Lung (tissue), 12 donors: ENCODE results near the gene PRICKLE2. TPM values are rescaled to one million over a fixed set of nuclear protein-coding genes. Genes with fewer than 3 reads are reported as not detected.

Source experiments
- ATAC-seq: fragments of 200-7000 bp; cut with Tn5 transposase; one replicate; pipeline ENCODE4 v1.9.1; 2020; ENCODE audit warnings: moderate number of reproducible peaks; ENCODE audit not compliant: insufficient read depth, low FRiP score
- DNase-seq, 3 donors: peaks; one replicate each; pipeline ENCODE4 v3.0.0-alpha.2; 2013 to 2017
- H3K27ac ChIP-seq, 2 donors: one replicate each; pipeline ENCODE4 v1.5.1; 2013; ENCODE audit warnings: mild to moderate bottlenecking in 2 of 2, moderate library complexity in 2 of 2, control low read depth in 1 of 2, inconsistent platforms in 1 of 2, low read depth in 1 of 2, low read length in 1 of 2
- H3K27me3 ChIP-seq, 3 donors: one replicate each; pipeline ENCODE4 v1.5.1; 2013; ENCODE audit warnings: low read length in 2 of 3; ENCODE audit not compliant: control insufficient read depth in 3 of 3, insufficient read depth in 3 of 3
- H3K36me3 ChIP-seq, 4 donors: one replicate each; pipeline ENCODE4 v1.5.1; 2013; ENCODE audit warnings: low read length in 4 of 4, mild to moderate bottlenecking in 1 of 4, moderate library complexity in 1 of 4; ENCODE audit not compliant: control insufficient read depth in 4 of 4, insufficient read depth in 4 of 4
- H3K4me1 ChIP-seq, 5 donors: one replicate each; pipeline ENCODE4 v1.5.1; 2013; ENCODE audit warnings: low read length in 5 of 5, mild to moderate bottlenecking in 2 of 5, moderate library complexity in 1 of 5; ENCODE audit not compliant: control insufficient read depth in 5 of 5, insufficient read depth in 5 of 5
- H3K4me3 ChIP-seq: one replicate; pipeline ENCODE4 v1.5.1; 2013; ENCODE audit warnings: mild to moderate bottlenecking, control low read depth, moderate library complexity
- H3K9ac ChIP-seq, 2 donors: one replicate each; pipeline ENCODE4 v1.5.1; 2013; ENCODE audit warnings: low read length in 2 of 2, control low read depth in 1 of 2; ENCODE audit not compliant: insufficient read depth in 1 of 2
- H3K9me3 ChIP-seq, 4 donors: one replicate each; pipeline ENCODE4 v1.5.1; 2013; ENCODE audit warnings: low read length in 3 of 4, mild to moderate bottlenecking in 1 of 4, moderate library complexity in 1 of 4; ENCODE audit not compliant: control insufficient read depth in 4 of 4, insufficient read depth in 3 of 4
- CTCF ChIP-seq: IDR thresholded peaks from 2 replicates; pipeline ENCODE4 v1.5.1; 2012; ENCODE audit warnings: mild to moderate bottlenecking; ENCODE audit errors: control extremely low read depth, extremely low read depth
- WGBS, 2 donors: extraction: QIAGEN DNeasy Blood & Tissue Kit; methylation state at CpG; one replicate each; pipeline ENCODE4 v1.1.7; 2013; 5-methylcytosine and 5-hydroxymethylcytosine counted together
- polyA plus RNA-seq, 2 donors: library from polyadenylated mRNA; stranded (reverse); fragments of 200-250 nt; gene quantifications; one replicate each; pipeline ENCODE4 v1.2.1, GENCODE V29; 2013
- total RNA-seq, 2 donors: library from RNA; depleted of rRNA in 1 of 2; stranded (reverse); fragments of >200 nt in 1 of 2; gene quantifications; one replicate each; pipeline ENCODE4 v1.2.1, GENCODE V29; 2014 to 2021
- donor health status: control.
- donor health status: control.
- donor health status: Bipolar disorder and iron deficiency.
- donor health status: healthy.
- donor health status: DM: yes; HTN: yes; CAD: no.

PRICKLE2 gene
- total and polyA plus RNA-seq, 4 donors, result 4.0 to 88.0 (median 19.9) TPM

GRCh38 chr3:64158334-64158733, 66.9 kb downstream of the PRICKLE2 start:
- Histone ChIP-seq H3K36me3 (peaks cover 10 to 64% (median 26%) of the 10 kb centered on the region in 4 donors), H3K4me3 (no peak overlapping the region), H3K9ac (no peak overlapping the region), H3K9me3 (peaks cover 0 to 3% (median 0%) of the 10 kb centered on the region in 4 donors), H3K27ac (no peak overlapping the region), H3K27me3 (no peaks in the 10 kb centered on the region), H3K4me1 (peaks cover 6 to 20% (median 14%) of the 10 kb centered on the region in 5 donors)
- WGBS, 2 donors, result 83 to 89% methylated on average over 3 of the region's 3 CpGs
- TF ChIP-seq CTCF, result no peak
- ATAC-seq (no peak), DNase-seq (no peak)

- no peaks in the 10 kb centered on the region for H3K27me3 ChIP-seq
- peaks cover 5 to 20% (median 17%) of the 10 kb centered on the region in 5 donors for H3K4me1 ChIP-seq
- peaks cover 13 to 67% (median 32%) of the 10 kb centered on the region in 4 donors for H3K36me3 ChIP-seq
- WGBS, 2 donors, result 89 to 90% methylated on average over 17 of the region's 17 CpGs
- H3K9ac ChIP-seq, result no peak overlapping the region
- no peak for ATAC-seq
- DNase-seq, result peak; percentile 48 to 78 (median 58)
- H3K9me3 ChIP-seq, result peaks cover 0 to 3% (median 0%) of the 10 kb centered on the region in 4 donors
- H3K27ac ChIP-seq, result peak overlapping the region in 1 of 2 donors; percentile 23
- H3K4me3 ChIP-seq, result no peak overlapping the region
- TF ChIP-seq CTCF, result no peak
These were observed 67.9 kb downstream of the PRICKLE2 start for GRCh38 chr3:64157150-64158035.

GRCh38 chr3:64155328-64155727, 69.9 kb downstream of the PRICKLE2 start:
- 87 to 88% methylated on average over 3 of the region's 3 CpGs for WGBS, 2 donors

More at GRCh38 chr3:64155328-64155727, 69.9 kb downstream of the PRICKLE2 start:
- no peaks in the 10 kb centered on the region for H3K27me3 ChIP-seq
- H3K36me3 ChIP-seq, result peaks cover 13 to 72% (median 37%) of the 10 kb centered on the region in 4 donors
- H3K9me3 ChIP-seq, result peaks cover 0 to 3% (median 0%) of the 10 kb centered on the region in 4 donors
- no peak for ATAC-seq
- TF ChIP-seq CTCF, result no peak
- DNase-seq, result no peak
- H3K9ac ChIP-seq, result no peak overlapping the region
- no peak overlapping the region for H3K27ac ChIP-seq
- peaks cover 8 to 29% (median 25%) of the 10 kb centered on the region in 5 donors for H3K4me1 ChIP-seq
- H3K4me3 ChIP-seq, result no peak overlapping the region
